Measurements from ENCODE around the gene CIT. TPM values are rescaled to one million over a fixed set of nuclear protein-coding genes. Genes with fewer than 3 reads are reported as not detected.
A peak's percentile ranks its signal among the peaks of the same experiment; 100 is the strongest.

CIT gene
- polyA plus RNA-seq, 4 donors, result 16.1 to 21.9 (median 19.4) TPM

GRCh38 chr12:119683413-119683812, 193.7 kb downstream of the CIT start:
- no peak for DNase-seq (ENCODE audit: low read depth in 4 of 4, low spot score in 2 of 4)

DNA sequence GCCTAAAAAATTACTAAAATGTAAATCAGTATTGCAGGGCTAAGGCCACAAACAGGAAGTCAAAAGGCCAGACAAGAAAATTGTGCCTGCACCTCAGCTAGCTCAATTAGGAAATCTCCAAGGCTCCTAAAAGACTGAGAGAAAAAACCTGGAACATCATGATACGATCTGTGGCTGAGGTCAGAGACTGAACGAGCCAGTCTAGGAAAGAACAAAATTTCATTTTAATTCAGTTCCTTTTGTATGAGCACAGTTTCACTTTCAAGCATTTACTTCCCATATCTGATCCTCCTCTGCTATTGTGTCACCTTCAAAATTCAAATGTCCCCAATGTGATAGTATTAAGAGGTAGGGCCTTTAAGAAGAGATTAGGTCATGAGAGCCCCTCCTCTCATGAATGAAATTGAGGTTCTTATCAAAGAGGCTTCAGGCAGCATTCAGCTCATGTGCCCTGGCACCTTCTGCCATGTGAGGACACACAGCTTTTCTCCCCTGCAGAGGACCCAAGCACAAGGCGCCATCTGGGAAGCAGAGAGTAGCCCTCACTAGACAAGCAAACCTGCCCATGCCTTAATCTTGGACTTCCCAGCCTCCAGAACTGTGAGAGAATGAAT, 194.4 kb downstream of the CIT start:
- DNase-seq (ENCODE audit: low read depth in 4 of 4, low spot score in 2 of 4), result no peak

DNA sequence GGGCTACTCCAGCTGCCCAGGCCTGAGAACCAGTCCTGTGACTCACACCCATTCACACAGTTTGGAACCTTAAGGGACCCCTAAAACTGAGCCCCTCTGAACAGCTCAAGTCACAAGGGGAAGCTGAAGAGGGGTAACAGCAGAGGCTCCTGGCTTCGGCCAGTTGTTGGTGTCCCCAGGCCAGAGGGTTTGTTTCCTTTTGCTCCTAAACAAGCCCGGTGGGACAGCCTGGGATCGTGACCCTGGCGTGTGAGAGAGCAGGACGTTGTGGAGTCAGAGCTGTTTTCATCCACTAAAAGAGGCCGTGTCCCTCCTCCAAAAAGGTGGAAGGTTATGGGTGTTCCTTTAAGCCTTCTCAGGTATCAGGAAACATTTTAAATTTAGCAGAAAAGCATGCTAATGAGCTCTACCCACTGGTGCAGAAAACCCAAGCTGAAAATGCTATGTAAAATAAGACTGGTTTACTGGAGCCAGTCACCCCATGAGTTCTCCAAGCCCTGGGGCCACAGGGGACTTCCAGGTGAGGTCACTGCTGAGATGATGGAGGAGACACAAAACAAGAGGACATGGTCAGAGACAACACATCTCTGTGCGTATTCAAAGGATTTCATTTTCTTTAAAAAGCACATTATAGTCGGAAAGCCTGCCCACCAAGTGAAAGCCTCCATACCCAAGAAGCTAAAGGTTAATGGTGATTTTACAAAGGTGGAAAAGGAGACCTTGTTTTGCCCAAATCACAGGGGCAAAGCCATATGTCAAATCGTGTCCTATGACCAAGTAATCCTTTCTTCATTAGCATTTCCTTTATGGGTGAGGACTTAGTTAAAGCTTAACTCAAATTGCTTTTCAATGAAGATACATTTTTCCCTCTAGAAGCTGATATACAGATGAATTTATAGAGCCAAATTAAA, 195.1 kb downstream of the CIT start:
- DNase-seq (ENCODE audit: low read depth in 4 of 4, low spot score in 2 of 4), result no peak

- no peak for DNase-seq (ENCODE audit: low read depth in 4 of 4, low spot score in 2 of 4)
Measured at GRCh38 chr12:119681111-119681510, 196.0 kb downstream of the CIT start.

DNA sequence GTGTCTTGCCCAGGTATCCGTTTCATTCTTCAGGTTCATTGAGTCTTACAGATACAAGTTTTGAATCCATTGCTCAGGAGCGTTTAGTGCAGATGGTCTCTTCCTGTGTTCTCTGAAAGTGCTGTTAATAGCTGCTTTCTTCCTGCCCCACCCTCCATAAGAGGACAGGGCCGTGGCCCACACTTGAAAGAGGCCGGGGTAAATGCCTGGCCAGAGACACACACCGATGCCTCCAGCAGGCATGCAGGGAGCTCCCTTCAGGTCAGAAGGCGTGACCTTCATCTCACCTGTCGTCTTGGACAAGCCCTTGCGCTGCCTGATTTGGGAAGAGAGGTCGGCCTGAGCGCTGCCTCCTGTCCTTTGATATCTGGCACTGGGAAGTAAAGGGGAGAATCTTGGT, 197.6 kb downstream of the CIT start:
- no peak for DNase-seq (ENCODE audit: low read depth in 4 of 4, low spot score in 2 of 4)

DNA sequence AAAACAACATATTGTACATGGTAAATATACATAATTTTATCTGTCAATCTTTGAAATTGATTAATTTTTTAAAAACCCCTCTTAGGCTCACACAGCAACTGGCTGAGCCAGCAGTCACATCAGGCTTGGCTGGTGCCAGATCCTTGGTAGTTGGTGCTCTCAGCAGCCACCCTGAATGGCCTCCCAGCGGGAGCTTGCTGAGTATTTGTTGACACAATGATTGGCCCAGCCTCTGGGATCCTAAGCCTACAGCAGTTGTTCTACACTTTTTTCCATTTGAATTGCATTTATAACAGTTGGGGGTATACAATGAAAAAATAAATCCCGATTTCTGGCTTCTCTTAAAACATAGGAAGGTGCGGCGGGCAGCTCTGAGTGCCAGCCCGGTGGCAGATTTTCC, 198.0 kb downstream of the CIT start:
- no peak for DNase-seq (ENCODE audit: low read depth in 4 of 4, low spot score in 2 of 4)

- no peak for DNase-seq (ENCODE audit: low read depth in 4 of 4, low spot score in 2 of 4)
Measured at GRCh38 chr12:119678459-119678858, 198.7 kb downstream of the CIT start.

GRCh38 chr12:119676573-119676972, 200.5 kb downstream of the CIT start:
- DNase-seq (ENCODE audit: low read depth in 4 of 4, low spot score in 2 of 4), result no peak

GRCh38 chr12:119676022-119676421, 201.1 kb downstream of the CIT start:
- DNase-seq (ENCODE audit: low read depth in 4 of 4, low spot score in 2 of 4), result no peak

DNA sequence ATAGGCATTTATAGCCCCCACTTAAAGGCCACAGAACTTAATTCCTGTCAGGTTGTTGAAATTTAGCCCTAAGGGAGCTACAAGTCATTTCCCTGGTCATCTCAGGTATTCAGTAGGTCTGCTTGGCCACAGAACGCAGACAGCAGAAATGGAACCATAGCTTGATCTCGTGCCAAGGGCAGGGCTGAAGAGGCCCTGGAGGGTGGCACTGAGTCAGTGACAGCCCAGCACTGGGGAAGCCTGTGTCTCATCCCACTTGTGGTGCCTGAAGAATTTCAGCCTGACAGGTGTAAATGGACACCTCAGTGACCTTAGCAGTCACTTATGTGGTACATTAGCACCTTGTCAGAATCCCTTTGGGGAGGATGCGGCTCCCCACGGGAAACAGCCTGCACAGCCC, 202.6 kb downstream of the CIT start:
- DNase-seq (ENCODE audit: low read depth in 4 of 4, low spot score in 2 of 4), result no peak

GRCh38 chr12:119673634-119674033, 203.5 kb downstream of the CIT start:
- DNase-seq (ENCODE audit: low read depth in 4 of 4, low spot score in 2 of 4), result no peak

- DNase-seq (ENCODE audit: low read depth in 4 of 4, low spot score in 2 of 4), result no peak
Measured at GRCh38 chr12:119672194-119672593, 204.9 kb downstream of the CIT start.

DNA sequence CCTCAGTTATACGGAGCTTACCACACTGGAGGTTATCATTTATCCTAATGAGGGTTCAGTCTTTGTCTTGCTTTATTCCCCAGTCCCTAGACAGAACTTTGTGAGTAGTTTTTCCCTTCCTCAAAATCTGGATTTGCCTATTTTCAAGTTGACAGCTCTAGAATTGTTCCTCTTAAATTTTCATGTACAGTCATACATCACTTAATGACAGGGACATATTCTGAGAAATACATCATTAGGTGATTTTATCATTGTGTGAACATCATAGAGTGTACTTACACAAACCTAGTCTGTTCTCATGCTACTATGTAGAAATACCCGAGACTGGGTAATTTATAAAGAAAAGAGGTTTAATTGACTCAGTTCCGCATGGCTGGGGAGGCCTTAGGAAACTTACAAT, 206.1 kb downstream of the CIT start:
- no peak for DNase-seq (ENCODE audit: low read depth in 4 of 4, low spot score in 2 of 4)

DNA sequence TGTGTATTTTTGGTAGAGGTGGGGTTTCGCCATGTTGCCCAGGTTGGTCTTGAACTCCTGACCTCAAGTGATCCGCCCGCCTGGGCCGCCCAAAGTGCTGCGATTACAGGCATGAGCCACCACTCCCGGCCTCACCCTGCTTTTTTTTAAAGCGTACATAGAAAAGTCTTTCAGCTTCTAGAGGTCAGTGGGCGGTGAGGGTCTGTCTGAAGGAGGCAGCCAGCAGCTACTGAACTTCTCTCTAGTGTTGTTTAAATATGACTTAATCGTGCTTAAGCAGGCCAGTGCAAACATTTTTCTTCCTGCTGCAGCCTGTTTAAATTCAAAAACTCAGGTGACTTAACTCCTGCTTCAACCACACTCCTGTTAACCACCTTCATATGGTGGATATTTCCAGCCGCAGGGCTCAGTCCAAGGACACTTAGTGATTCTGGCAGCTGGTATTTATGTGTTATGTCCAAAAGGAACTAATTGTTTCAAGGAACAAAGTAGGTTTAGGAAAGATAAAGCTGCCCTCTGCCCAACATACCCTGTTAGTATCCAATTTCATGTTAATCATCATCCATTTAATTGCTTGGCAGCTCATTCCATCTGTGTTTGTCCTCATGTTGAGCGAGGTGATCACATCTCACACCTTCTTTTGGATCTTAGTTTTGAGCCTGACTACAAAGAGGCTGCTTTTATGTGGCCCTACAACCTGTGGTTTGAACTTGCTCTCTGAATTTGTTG, 207.2 kb downstream of the CIT start:
- DNase-seq (ENCODE audit: low read depth in 4 of 4, low spot score in 2 of 4), result no peak

DNA sequence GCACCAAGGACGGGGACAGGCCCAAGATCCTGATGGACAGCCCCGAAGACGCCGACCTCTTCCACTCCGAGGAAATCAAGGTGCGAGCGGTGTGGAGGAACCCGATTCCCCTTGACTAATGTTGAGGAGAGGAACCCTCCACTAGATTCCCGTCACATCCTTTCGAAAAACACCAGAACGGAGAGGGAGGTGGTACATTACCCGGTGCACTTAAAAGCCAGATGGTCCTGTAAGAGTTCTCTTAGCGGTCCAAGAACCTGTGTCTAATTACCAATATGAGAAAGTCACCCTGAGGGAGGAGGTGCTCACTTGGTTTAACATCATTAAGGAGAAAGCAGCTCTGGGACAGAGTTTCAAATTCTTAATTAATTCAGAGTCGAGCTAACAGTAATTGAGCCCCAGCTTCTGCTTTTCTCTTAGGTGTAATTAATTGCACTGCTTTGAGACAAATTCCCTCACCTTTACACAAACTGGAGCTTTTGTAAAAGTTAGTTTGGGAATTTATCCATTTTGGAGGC, 208.7 kb downstream of the CIT start:
- no peak for DNase-seq (ENCODE audit: low read depth in 4 of 4, low spot score in 2 of 4)

- DNase-seq (ENCODE audit: low read depth in 4 of 4, low spot score in 2 of 4), result peak; percentile 77 to 93 (median 88)
Measured at GRCh38 chr12:119667577-119668323, 209.4 kb downstream of the CIT start, which contains the start of gene PRKAB1. Gene PRKAB1 (plus strand): TSS chr12:119668133. CDS start chr12:119668245, 112 bp downstream.

DNA sequence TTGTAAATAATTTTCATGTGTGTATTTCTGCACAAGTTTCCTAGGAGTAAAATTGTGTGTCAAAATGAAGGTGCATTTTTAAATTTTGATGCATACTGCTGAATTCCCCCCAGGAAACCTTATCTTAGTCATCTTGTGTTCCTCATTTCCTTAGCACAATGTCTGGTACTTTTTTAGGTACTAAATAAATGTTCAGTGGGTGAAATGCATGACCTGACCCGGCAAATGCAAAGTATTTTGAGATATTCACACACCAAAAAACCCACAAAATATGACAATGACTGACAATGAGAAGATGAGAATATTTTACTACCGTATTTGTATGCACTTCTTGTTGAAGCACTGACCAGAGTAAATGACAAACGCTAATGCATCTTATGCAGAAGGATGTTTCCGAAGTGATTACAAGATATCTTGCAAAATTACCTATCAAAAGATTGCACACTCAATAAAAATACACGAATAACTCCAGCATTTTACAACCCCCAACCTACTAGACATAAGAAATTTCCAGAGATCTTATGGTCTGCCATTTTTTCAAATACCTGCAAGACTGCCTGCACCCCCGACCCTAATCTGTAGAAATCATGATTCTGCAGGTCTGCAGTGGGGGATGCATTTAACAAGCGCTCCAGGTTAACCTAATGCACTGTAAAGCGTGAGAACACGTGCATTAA, 210.1 kb downstream of the CIT start:
- DNase-seq (ENCODE audit: low read depth in 4 of 4, low spot score in 2 of 4), result no peak

- DNase-seq (ENCODE audit: low read depth in 4 of 4, low spot score in 2 of 4), result no peak
Measured at GRCh38 chr12:119666226-119666795, 210.8 kb downstream of the CIT start.

DNA sequence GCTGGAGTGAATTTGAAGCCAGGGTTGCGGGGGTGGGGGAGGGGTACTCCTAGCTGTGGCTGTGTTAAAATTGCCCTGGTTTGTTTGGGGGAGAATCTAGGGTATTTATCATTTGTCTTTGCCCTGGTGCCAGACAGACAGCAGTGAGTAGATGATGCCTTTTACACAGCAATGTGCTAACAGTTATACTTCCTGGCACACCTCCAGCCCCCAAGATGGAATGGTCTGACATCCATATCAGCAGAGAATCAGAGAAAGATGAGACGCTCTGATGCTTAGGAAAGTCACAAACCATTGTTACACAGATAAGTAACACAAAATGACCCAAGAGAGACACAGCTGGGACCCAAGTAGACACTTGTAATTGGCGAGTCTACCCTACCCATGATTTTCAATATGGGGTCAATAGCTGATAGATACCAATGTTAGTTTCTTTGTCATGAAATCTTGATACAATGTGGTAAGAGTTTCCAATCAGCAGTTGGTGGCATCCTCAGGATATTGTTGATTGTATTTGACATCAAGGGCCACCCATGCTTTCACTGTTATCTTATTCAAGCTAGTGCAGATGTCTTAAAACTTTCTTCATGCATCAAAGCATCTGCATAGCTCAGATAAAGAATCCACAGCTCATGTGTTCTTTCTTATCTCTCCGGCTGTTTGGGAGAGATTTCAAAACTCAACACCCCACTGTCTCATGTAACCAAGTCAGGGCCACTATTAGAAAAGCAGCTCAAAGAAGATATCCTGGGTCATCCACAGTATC, 211.8 kb downstream of the CIT start:
- DNase-seq (ENCODE audit: low read depth in 4 of 4, low spot score in 2 of 4), result no peak
